CD4-positive, alpha-beta T cell treated with Interleukin-17A for 4 hours (primary cell): ENCODE measurements around the gene SLC38A1.
"Not testable (repeated sequence)": the region's sequence is repeated elsewhere in the genome, so short reads cannot be mapped to it uniquely, and the experiment has no call there.

ENCODE experiments used
- DNase-seq: peaks from one replicate; pipeline ENCODE4 v3.0.0-alpha.2; 2020; ENCODE audit warnings: mixed read lengths

SLC38A1 gene

GRCh38 chr12:46201284-46201789, 67.5 kb downstream of the SLC38A1 start:
- no peak for DNase-seq

GRCh38 chr12:46200551-46200950, 68.3 kb downstream of the SLC38A1 start:
- no peak for DNase-seq

GRCh38 chr12:46198913-46199312, 69.9 kb downstream of the SLC38A1 start:
- DNase-seq = no peak

- no peak for DNase-seq
Measured at GRCh38 chr12:46197883-46198282, 71.0 kb downstream of the SLC38A1 start.

GRCh38 chr12:46190533-46190932, 78.3 kb downstream of the SLC38A1 start:
- DNase-seq = not testable (repeated sequence)

GRCh38 chr12:46188170-46188569, 80.7 kb downstream of the SLC38A1 start:
- no peak for DNase-seq

- DNase-seq = no peak
Measured at GRCh38 chr12:46187023-46187422, 81.8 kb downstream of the SLC38A1 start.

- DNase-seq = no peak
Measured at GRCh38 chr12:46186088-46186487, 82.8 kb downstream of the SLC38A1 start.

- no peak for DNase-seq
Measured at GRCh38 chr12:46185686-46186085, 83.2 kb downstream of the SLC38A1 start.

GRCh38 chr12:46184798-46185595, 83.8 kb downstream of the SLC38A1 start:
- DNase-seq = no peak

GRCh38 chr12:46183112-46183511, 85.7 kb downstream of the SLC38A1 start:
- no peak for DNase-seq

GRCh38 chr12:46181465-46181864, 87.4 kb downstream of the SLC38A1 start:
- no peak for DNase-seq

- no peak for DNase-seq
Measured at GRCh38 chr12:46179693-46180452, 89.0 kb downstream of the SLC38A1 start.

- peak; percentile 24 for DNase-seq
Measured at GRCh38 chr12:46177837-46178608, 90.8 kb downstream of the SLC38A1 start.

GRCh38 chr12:46177025-46177424, 91.8 kb downstream of the SLC38A1 start:
- DNase-seq = no peak

GRCh38 chr12:46174919-46175318, 93.9 kb downstream of the SLC38A1 start:
- no peak for DNase-seq

- DNase-seq = no peak
Measured at GRCh38 chr12:46174061-46174662, 94.7 kb downstream of the SLC38A1 start.

GRCh38 chr12:46168426-46168825, 100.4 kb downstream of the SLC38A1 start:
- no peak for DNase-seq

- DNase-seq = no peak
Measured at GRCh38 chr12:46167412-46167811, 101.4 kb downstream of the SLC38A1 start.

GRCh38 chr12:46165191-46165590, 103.7 kb downstream of the SLC38A1 start:
- DNase-seq = no peak

GRCh38 chr12:46164186-46164761, 104.6 kb downstream of the SLC38A1 start:
- no peak for DNase-seq

- not testable (repeated sequence) for DNase-seq
Measured at GRCh38 chr12:46162549-46163076, 106.2 kb downstream of the SLC38A1 start.
